Activated naive CD8-positive, alpha-beta T cell treated with anti-CD3 and anti-CD28 coated beads, Interleukin-2, amount 50 U/mL, for 24 hours (primary cell): Measurements from ENCODE around the gene MORF4L2.

ENCODE experiments used
- ATAC-seq: fragments of 150-1000 bp; cut with Tn5 transposase; one replicate; pipeline ENCODE4 v1.10.0; 2021
- DNase-seq: peaks from one replicate; pipeline ENCODE4 v3.0.0; 2021
- H3K27ac Mint-ChIP-seq: one replicate; pipeline ENCODE4 v1.8.0; 2021; ENCODE audit warnings: mild to moderate bottlenecking, mixed read lengths
- H3K27me3 Mint-ChIP-seq: one replicate; pipeline ENCODE4 v1.8.0; 2021; ENCODE audit warnings: mixed read lengths
- H3K36me3 Mint-ChIP-seq: one replicate; pipeline ENCODE4 v1.8.0; 2021; ENCODE audit warnings: low read depth, mixed read lengths
- H3K4me1 Mint-ChIP-seq: one replicate; pipeline ENCODE4 v1.8.0; 2021; ENCODE audit warnings: mixed read lengths
- H3K4me3 Mint-ChIP-seq: one replicate; pipeline ENCODE4 v1.8.0; 2021; ENCODE audit warnings: mild to moderate bottlenecking, moderate library complexity, mixed read lengths
- H3K9me3 Mint-ChIP-seq: one replicate; pipeline ENCODE4 v1.8.0; 2021; ENCODE audit warnings: mixed read lengths

MORF4L2 gene

GRCh38 chrX:103686199-103687072 lies at the start of gene MORF4L2:
Gene MORF4L2 (minus strand): TSS chrX:103686699. CDS start chrX:103677027, 9,672 bp downstream.
- Mint-ChIP-seq H3K27me3 (no peaks in the 10 kb centered on the region), H3K36me3 (peaks cover 22% of the 10 kb centered on the region), H3K4me1 (peaks cover 11% of the 10 kb centered on the region), H3K4me3 (no peak within 1 kb of the TSS), H3K27ac (peak within 1 kb of the TSS; percentile 83), H3K9me3 (no peaks in the 10 kb centered on the region)
- DNase-seq: peak; percentile 76
- peak; percentile 94 for ATAC-seq

GRCh38 chrX:103734125-103734760 lies 47.7 kb upstream of the MORF4L2 start:
- Mint-ChIP-seq H3K36me3 (no peaks in the 10 kb centered on the region), H3K4me1 (peaks cover 9% of the 10 kb centered on the region), H3K9me3 (no peaks in the 10 kb centered on the region), H3K4me3 (no peak overlapping the region), H3K27me3 (peaks cover 3% of the 10 kb centered on the region), H3K27ac (no peak overlapping the region)
- DNase-seq: peak; percentile 1
- ATAC-seq: peak; percentile 90

GRCh38 chrX:103733017-103733416 lies 46.5 kb upstream of the MORF4L2 start:
- Mint-ChIP-seq H3K27ac (no peak overlapping the region), H3K36me3 (no peaks in the 10 kb centered on the region), H3K27me3 (peaks cover 3% of the 10 kb centered on the region), H3K4me3 (no peak overlapping the region), H3K9me3 (no peaks in the 10 kb centered on the region), H3K4me1 (peaks cover 9% of the 10 kb centered on the region)
- DNase-seq (no peak), ATAC-seq (no peak)

- Mint-ChIP-seq H3K36me3 (no peaks in the 10 kb centered on the region), H3K27ac (no peak overlapping the region), H3K9me3 (no peaks in the 10 kb centered on the region), H3K4me1 (peaks cover 9% of the 10 kb centered on the region), H3K4me3 (no peak overlapping the region), H3K27me3 (peaks cover 3% of the 10 kb centered on the region)
- DNase-seq (no peak), ATAC-seq (no peak)
Measured at GRCh38 chrX:103730796-103731493, 44.4 kb upstream of the MORF4L2 start.

- Mint-ChIP-seq H3K27me3 (peaks cover 3% of the 10 kb centered on the region), H3K27ac (no peak overlapping the region), H3K9me3 (no peaks in the 10 kb centered on the region), H3K4me3 (no peak overlapping the region), H3K36me3 (no peaks in the 10 kb centered on the region), H3K4me1 (peaks cover 9% of the 10 kb centered on the region)
- no peak for DNase-seq
- ATAC-seq: no peak
Measured at GRCh38 chrX:103730147-103730795, 43.8 kb upstream of the MORF4L2 start.

GRCh38 chrX:103729015-103729414 lies 42.5 kb upstream of the MORF4L2 start:
- Mint-ChIP-seq H3K4me3 (no peak overlapping the region), H3K4me1 (peaks cover 3% of the 10 kb centered on the region), H3K27ac (no peak overlapping the region), H3K27me3 (peaks cover 3% of the 10 kb centered on the region), H3K36me3 (no peaks in the 10 kb centered on the region), H3K9me3 (no peaks in the 10 kb centered on the region)
- DNase-seq (no peak), ATAC-seq (no peak)

GRCh38 chrX:103727115-103727514 lies 40.6 kb upstream of the MORF4L2 start:
- H3K36me3 Mint-ChIP-seq: no peaks in the 10 kb centered on the region
- no peak overlapping the region for H3K27ac Mint-ChIP-seq
- H3K9me3 Mint-ChIP-seq: no peaks in the 10 kb centered on the region
- DNase-seq: no peak
- H3K4me3 Mint-ChIP-seq: no peak overlapping the region
- no peak for ATAC-seq
- H3K4me1 Mint-ChIP-seq: no peaks in the 10 kb centered on the region
- peaks cover 3% of the 10 kb centered on the region for H3K27me3 Mint-ChIP-seq

- no peak overlapping the region for H3K27ac Mint-ChIP-seq
- no peaks in the 10 kb centered on the region for H3K36me3 Mint-ChIP-seq
- H3K27me3 Mint-ChIP-seq: no peaks in the 10 kb centered on the region
- ATAC-seq (no peak), DNase-seq (no peak)
- no peaks in the 10 kb centered on the region for H3K4me1 Mint-ChIP-seq
- H3K9me3 Mint-ChIP-seq: no peaks in the 10 kb centered on the region
- H3K4me3 Mint-ChIP-seq: no peak overlapping the region
Measured at GRCh38 chrX:103726477-103726876, 40.0 kb upstream of the MORF4L2 start.

- DNase-seq (no peak), ATAC-seq (no peak)
- H3K9me3 Mint-ChIP-seq: no peaks in the 10 kb centered on the region
- H3K27ac Mint-ChIP-seq: no peak overlapping the region
- H3K4me3 Mint-ChIP-seq: no peak overlapping the region
- no peaks in the 10 kb centered on the region for H3K4me1 Mint-ChIP-seq
- H3K27me3 Mint-ChIP-seq: no peaks in the 10 kb centered on the region
- H3K36me3 Mint-ChIP-seq: no peaks in the 10 kb centered on the region
Measured at GRCh38 chrX:103722505-103722904, 36.0 kb upstream of the MORF4L2 start.

- H3K27ac Mint-ChIP-seq: no peak overlapping the region
- DNase-seq: no peak
- H3K9me3 Mint-ChIP-seq: no peaks in the 10 kb centered on the region
- no peaks in the 10 kb centered on the region for H3K27me3 Mint-ChIP-seq
- H3K4me3 Mint-ChIP-seq: no peak overlapping the region
- H3K4me1 Mint-ChIP-seq: no peaks in the 10 kb centered on the region
- no peaks in the 10 kb centered on the region for H3K36me3 Mint-ChIP-seq
- no peak for ATAC-seq
Measured at GRCh38 chrX:103718120-103718519, 31.6 kb upstream of the MORF4L2 start.

- H3K27ac Mint-ChIP-seq: no peak overlapping the region
- no peaks in the 10 kb centered on the region for H3K4me1 Mint-ChIP-seq
- DNase-seq (no peak), ATAC-seq (no peak)
- no peak overlapping the region for H3K4me3 Mint-ChIP-seq
- H3K9me3 Mint-ChIP-seq: no peaks in the 10 kb centered on the region
- H3K27me3 Mint-ChIP-seq: no peaks in the 10 kb centered on the region
- H3K36me3 Mint-ChIP-seq: no peaks in the 10 kb centered on the region
Measured at GRCh38 chrX:103716962-103717361, 30.5 kb upstream of the MORF4L2 start.

GRCh38 chrX:103710609-103711008 lies 24.1 kb upstream of the MORF4L2 start, which contains the start of gene TMEM31:
Gene TMEM31 (plus strand): TSS chrX:103710909. CDS start chrX:103712259, 1,350 bp downstream.
- Mint-ChIP-seq H3K27ac (no peak within 1 kb of the TSS), H3K36me3 (no peaks in the 10 kb centered on the region)
- no peak for ATAC-seq

GRCh38 chrX:103704863-103705262 lies 18.4 kb upstream of the MORF4L2 start:
- ATAC-seq: no peak
- no peak for DNase-seq
- Mint-ChIP-seq H3K27me3 (no peaks in the 10 kb centered on the region), H3K9me3 (no peaks in the 10 kb centered on the region), H3K36me3 (no peaks in the 10 kb centered on the region), H3K4me1 (no peaks in the 10 kb centered on the region), H3K27ac (no peak overlapping the region), H3K4me3 (no peak overlapping the region)

More at GRCh38 chrX:103710609-103711008, 24.1 kb upstream of the MORF4L2 start, which contains the start of gene TMEM31:
- no peaks in the 10 kb centered on the region for H3K27me3 Mint-ChIP-seq
- H3K4me1 Mint-ChIP-seq: no peaks in the 10 kb centered on the region
- no peak within 1 kb of the TSS for H3K4me3 Mint-ChIP-seq
- DNase-seq: no peak
- no peaks in the 10 kb centered on the region for H3K9me3 Mint-ChIP-seq

GRCh38 chrX:103699243-103699642 lies 12.7 kb upstream of the MORF4L2 start:
- Mint-ChIP-seq H3K36me3 (no peaks in the 10 kb centered on the region), H3K4me3 (no peak overlapping the region), H3K27ac (no peak overlapping the region), H3K4me1 (no peaks in the 10 kb centered on the region), H3K9me3 (no peaks in the 10 kb centered on the region), H3K27me3 (no peaks in the 10 kb centered on the region)
- ATAC-seq: no peak
- DNase-seq: no peak
